A673 (cell line): Measurements from ENCODE around the gene ALDH2. TPM values are rescaled to one million over a fixed set of nuclear protein-coding genes. Genes with fewer than 3 reads are reported as not detected.

Experiments
- BruUV-seq: library from RNA; stranded (reverse); fragments of 400-500 nt; replicated peaks from 2 replicates; lab custom pipeline; 2021; lab: Mats Ljungman, UMichigan
- CTCF ChIA-PET: fragments of 300-600 bp; sonication (Branson Sonifier 250); formaldehyde crosslinking; loops from one replicate; lab custom pipeline; 2022; ENCODE audit warnings: antibody characterized with exemption; lab: Charles Lee
- POLR2A ChIA-PET: fragments of 300-600 bp; sonication (Branson Sonifier 250); formaldehyde crosslinking; loops from one replicate; lab custom pipeline; 2022; ENCODE audit warnings: antibody characterized with exemption; ENCODE audit not compliant: low non-redundant PET; lab: Charles Lee
- DNase-seq: peaks from one replicate; pipeline ENCODE4 v3.0.0-alpha.2; 2015; ENCODE audit warnings: low spot score
- H3K27ac ChIP-seq: fragments of 200-600 bp; sonication (generic); 2 replicates; pipeline ENCODE4 v1.5.1; 2016; ENCODE audit warnings: mixed run types, low read depth, mild to moderate bottlenecking, mixed read lengths, antibody characterized with exemption, low read length; ENCODE audit not compliant: poor library complexity, severe bottlenecking
- H3K27me3 ChIP-seq: fragments of 200-600 bp; sonication (generic); replicated peaks from 2 replicates; pipeline ENCODE4 v1.6.1; 2017; ENCODE audit warnings: mixed run types, low read depth, mild to moderate bottlenecking, mixed read lengths, antibody characterized with exemption, low read length; ENCODE audit not compliant: insufficient read depth, poor library complexity
- H3K36me3 ChIP-seq: fragments of 200-600 bp; sonication (generic); 2 replicates; pipeline ENCODE4 v1.6.1; 2016; ENCODE audit warnings: mixed run types, mild to moderate bottlenecking, mixed read lengths, antibody characterized with exemption, low read length; ENCODE audit not compliant: insufficient read depth, poor library complexity, severe bottlenecking
- H3K4me1 ChIP-seq: fragments of 200-600 bp; sonication (generic); 2 replicates; pipeline ENCODE4 v1.6.1; 2017; ENCODE audit warnings: mixed run types, mild to moderate bottlenecking, mixed read lengths, antibody characterized with exemption, low read length; ENCODE audit not compliant: insufficient read depth, poor library complexity, severe bottlenecking
- H3K4me3 ChIP-seq: fragments of 200-600 bp; sonication (generic); 2 replicates; pipeline ENCODE4 v1.5.1; 2016; ENCODE audit warnings: low read depth, mixed run types, mild to moderate bottlenecking, mixed read lengths, low read length; ENCODE audit not compliant: poor library complexity, severe bottlenecking
- H3K9me3 ChIP-seq: fragments of 200-600 bp; sonication (generic); 2 replicates; pipeline ENCODE4 v1.6.1; 2016; ENCODE audit warnings: mixed run types, low read depth, mild to moderate bottlenecking, mixed read lengths, antibody characterized with exemption, low read length; ENCODE audit not compliant: poor library complexity, severe bottlenecking
- EZH2 ChIP-seq: fragments of 200-600 bp; sonication (generic); IDR thresholded peaks from 2 replicates; pipeline ENCODE4 v1.6.1; 2017; ENCODE audit warnings: borderline replicate concordance, low read depth, mild to moderate bottlenecking, mixed read lengths, antibody characterized with exemption, low read length; ENCODE audit not compliant: poor library complexity, severe bottlenecking
- intact Hi-C: fragments of 100-400 bp; cut with micrococcal nuclease; formaldehyde crosslinking; loops from one replicate; pipeline ENCODE4 v1.10.0; 2022; ENCODE audit not compliant: unreplicated experiment
- total RNA-seq: library from RNA; stranded (reverse); gene quantifications from 2 replicates; pipeline ENCODE4 v1.2.3, GENCODE V29; 2021
- TF ChIP-seq, protein P1 (sequence below): fragments of 300-800, 200-600 bp; sonication (generic); conservative IDR thresholded peaks from 2 replicates; pipeline ENCODE4 v1.5.1; 2017; ENCODE audit warnings: low read depth, mild to moderate bottlenecking, antibody characterized with exemption, low read length, moderate library complexity, mixed read lengths

ALDH2 gene
- total RNA-seq, 1 experiment from 2014 or later: 24.5 TPM

DNA sequence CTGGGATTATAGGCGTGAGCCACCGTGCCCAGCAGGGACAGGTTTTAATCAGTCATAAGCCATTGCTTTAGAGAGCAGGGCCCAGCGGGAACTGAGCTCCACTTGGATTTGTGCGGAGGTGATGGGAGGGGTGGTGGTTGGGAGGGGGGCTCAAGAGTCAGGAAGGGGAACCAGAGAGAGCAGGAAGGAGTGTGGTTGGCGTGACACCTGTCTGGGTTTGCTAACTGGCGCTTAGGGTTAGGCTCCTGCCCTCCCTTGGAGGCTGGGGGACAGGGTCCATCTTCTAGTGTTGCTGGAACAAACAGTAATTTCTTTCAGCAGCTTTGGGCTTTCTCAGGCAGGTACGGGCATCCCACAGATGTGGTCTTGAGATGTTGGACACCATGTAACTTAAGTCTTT, 7.5 kb upstream of the ALDH2 start:
- CTCF ChIA-PET: no interaction called here
- H3K4me3 ChIP-seq: no peak overlapping the region
- no peaks in the 10 kb centered on the region for H3K27me3 ChIP-seq
- no peaks in the 10 kb centered on the region for H3K9me3 ChIP-seq
- H3K36me3 ChIP-seq: no peaks in the 10 kb centered on the region
- no TSS peak for BruUV-seq
- no peak overlapping the region for H3K27ac ChIP-seq
- H3K4me1 ChIP-seq: no peaks in the 10 kb centered on the region
- POLR2A ChIA-PET: no interaction called here
- intact Hi-C loops: no loop called here
- TF ChIP-seq EZH2: no peak
- TF ChIP-seq, protein P1, sequence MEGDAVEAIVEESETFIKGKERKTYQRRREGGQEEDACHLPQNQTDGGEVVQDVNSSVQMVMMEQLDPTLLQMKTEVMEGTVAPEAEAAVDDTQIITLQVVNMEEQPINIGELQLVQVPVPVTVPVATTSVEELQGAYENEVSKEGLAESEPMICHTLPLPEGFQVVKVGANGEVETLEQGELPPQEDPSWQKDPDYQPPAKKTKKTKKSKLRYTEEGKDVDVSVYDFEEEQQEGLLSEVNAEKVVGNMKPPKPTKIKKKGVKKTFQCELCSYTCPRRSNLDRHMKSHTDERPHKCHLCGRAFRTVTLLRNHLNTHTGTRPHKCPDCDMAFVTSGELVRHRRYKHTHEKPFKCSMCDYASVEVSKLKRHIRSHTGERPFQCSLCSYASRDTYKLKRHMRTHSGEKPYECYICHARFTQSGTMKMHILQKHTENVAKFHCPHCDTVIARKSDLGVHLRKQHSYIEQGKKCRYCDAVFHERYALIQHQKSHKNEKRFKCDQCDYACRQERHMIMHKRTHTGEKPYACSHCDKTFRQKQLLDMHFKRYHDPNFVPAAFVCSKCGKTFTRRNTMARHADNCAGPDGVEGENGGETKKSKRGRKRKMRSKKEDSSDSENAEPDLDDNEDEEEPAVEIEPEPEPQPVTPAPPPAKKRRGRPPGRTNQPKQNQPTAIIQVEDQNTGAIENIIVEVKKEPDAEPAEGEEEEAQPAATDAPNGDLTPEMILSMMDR: no peak
- no peak for DNase-seq

DNA sequence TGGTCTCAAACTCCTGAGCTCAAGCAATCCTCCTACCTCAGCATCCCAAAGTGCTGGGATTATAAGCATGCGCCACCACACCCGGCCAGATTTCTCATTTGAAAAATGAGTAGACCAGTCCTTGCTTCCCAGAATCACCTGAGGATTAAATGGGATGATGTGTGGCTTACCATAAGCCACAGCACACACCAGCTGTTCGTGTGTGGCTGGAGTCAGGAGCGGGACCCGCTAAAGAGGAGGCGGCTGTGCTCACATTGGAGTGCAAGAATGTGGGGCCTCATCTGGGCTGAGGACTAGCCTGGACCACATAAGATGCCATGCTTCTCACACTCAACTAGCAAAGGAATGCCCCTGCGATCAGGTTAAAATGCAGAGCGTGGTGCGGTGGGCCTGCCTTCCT, 6.7 kb upstream of the ALDH2 start:
- BruUV-seq: no TSS peak
- Histone ChIP-seq H3K36me3 (no peaks in the 10 kb centered on the region), H3K9me3 (no peaks in the 10 kb centered on the region), H3K27ac (no peak overlapping the region), H3K27me3 (no peaks in the 10 kb centered on the region), H3K4me1 (no peaks in the 10 kb centered on the region), H3K4me3 (no peak overlapping the region)
- DNase-seq: no peak
- intact Hi-C loops: no loop called here
- TF ChIP-seq, protein P1: no peak
- no peak for TF ChIP-seq EZH2
- ChIA-PET POLR2A (no interaction called here), CTCF (no interaction called here)

DNA sequence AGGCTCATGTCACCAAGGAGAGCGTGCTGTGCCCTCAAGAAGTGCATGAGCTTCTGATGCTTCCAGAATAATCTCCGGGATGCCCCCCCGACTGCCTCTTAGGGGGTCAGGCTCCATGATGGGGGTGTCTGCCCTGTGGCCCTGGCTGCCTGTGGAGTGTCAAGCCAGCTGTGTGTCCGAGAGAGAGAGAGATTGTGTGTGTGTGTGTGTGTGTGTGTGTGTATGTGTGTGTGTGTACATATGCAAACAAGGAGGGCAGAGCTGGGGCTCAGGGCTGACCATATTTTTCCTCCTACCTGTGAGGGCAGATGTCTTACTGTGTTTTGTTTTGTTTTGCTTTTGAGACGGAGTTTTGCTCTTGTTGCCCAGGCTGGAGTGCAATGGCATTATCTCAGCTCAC, 5.6 kb upstream of the ALDH2 start:
- POLR2A ChIA-PET: no interaction called here
- no peak for DNase-seq
- Histone ChIP-seq H3K36me3 (no peaks in the 10 kb centered on the region), H3K4me3 (no peak overlapping the region), H3K27ac (no peak overlapping the region), H3K27me3 (no peaks in the 10 kb centered on the region), H3K9me3 (no peaks in the 10 kb centered on the region), H3K4me1 (peaks cover under 1% of the 10 kb centered on the region)
- BruUV-seq: no TSS peak
- CTCF ChIA-PET: no interaction called here
- intact Hi-C loops: no loop called here
- no peak for TF ChIP-seq EZH2
- TF ChIP-seq, protein P1: no peak
